HG03442 (cell line): ENCODE measurements around the gene TFDP2.
"Not testable (repeated sequence)": the region's sequence is repeated elsewhere in the genome, so short reads cannot be mapped to it uniquely, and the experiment has no call there.

Source experiments
- ATAC-seq: cut with Tn5 transposase; IDR thresholded peaks from one replicate; pipeline ENCODE4 v1.9.1; 2021; ENCODE audit warnings: mild to moderate bottlenecking, moderate library complexity; ENCODE audit not compliant: unreplicated experiment

TFDP2 gene

GRCh38 chr3:142148792-142149672, at the start of gene TFDP2:
Gene TFDP2 (minus strand): TSS chr3:142149544. CDS start chr3:142101749, 47,795 bp downstream.
- ATAC-seq, result peak; percentile 98

DNA sequence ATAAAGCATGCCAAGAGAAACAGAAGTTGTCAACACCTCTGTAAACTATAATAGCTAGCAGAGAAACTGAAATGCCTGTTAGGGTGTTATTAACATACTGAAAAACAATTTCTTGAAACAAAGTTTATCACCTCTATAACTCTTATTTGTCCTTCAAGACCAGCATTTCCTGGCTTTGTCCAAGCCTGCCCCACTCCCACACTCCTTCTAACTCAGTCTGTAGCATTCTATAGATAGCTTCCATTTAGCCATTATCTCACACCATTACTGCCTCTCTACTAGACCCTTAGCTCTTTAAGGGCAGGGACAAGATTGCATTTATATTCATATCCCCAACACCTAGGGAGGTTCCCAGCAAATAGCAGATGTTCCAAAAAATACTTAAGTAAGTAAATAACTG, 39.5 kb upstream of the TFDP2 start:
- ATAC-seq, result no peak

GRCh38 chr3:142180761-142181362, 31.5 kb upstream of the TFDP2 start:
- no peak for ATAC-seq

DNA sequence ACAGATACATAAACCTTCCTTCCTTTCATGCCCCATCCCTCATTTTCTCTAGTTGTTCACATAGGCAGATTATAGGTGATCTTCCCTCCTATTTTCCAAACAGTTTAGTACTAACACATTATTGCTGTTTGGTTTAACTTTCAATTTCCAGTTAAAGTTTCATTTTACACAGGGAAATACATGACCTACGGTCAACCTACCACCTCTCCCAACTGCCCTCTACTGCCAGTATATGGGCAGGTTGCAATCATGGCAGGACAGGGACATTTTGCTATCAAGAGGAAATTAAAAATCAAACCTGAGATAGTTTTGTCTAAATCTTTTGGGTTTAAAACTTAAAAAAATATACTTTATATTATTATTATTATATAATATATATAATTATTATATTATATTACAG, 26.1 kb upstream of the TFDP2 start:
- ATAC-seq, result no peak

DNA sequence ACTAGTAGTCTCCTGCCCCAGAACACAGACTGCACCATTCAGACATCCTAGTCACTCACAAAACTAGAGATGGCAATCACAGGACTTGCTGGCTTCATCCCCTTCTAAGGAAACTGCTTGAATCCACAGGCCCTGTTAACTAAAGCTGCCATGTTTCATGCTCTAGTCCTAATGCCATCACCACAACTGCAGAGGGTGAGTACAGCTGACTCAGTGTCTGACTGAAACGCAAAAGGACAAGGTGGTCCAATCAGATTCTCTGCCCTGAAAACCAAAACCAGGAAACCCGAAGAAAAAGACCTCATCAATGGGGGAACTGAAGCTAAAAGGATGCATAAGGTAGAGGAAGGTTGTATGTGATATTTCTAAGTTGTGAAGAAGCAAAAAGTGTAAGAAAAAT, 25.2 kb upstream of the TFDP2 start:
- no peak for ATAC-seq

DNA sequence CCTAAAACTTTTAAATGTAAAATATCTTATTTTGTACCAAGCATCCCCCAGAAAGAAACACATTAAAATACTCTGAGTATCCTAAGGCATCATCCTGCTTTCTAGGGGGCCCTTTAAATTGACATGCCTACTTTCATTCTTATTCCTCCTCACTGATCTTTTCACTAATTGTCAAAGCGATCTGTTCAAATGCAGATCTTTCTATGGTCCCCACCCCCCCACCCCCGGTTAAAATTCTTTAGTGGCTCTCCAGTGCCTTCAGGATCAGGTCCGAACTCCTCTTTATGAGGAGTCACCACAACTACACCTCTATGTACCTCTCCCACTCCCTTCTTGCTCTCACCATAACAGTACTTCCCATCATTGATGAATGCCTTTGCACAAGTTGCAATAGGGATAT, 19.2 kb upstream of the TFDP2 start:
- no peak for ATAC-seq

GRCh38 chr3:142165194-142165593, 15.8 kb upstream of the TFDP2 start:
- ATAC-seq, result no peak

DNA sequence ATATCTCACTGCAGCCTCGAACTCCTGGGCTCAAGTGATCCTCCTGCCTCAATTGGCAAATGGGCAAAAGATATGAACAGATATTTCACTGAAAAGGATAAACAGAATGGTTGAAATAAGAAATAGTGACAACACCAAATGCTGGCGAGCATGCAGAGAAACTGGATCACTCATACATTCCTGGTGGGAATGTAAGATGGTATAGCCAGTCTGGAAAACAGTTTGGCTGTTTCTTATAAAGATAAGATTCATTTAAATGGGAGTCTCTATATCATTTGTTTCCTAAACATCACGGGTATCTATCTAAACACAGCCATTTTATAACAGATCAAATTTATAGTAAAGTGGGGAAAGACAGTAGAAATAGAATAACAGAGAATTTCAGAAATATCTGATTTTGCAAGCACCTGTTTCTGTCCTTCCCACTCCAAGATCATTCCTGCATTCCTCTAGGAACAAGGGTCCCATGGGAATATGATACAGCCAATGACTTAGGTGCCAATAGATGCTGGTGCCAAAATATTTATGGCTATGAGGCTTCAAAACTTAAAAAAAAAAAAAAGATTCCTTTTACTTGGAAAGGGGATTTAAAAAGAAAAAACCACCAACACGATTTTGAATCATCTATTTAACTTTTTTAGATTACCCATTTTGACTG, 9.9 kb upstream of the TFDP2 start:
- no peak for ATAC-seq

- ATAC-seq, result no peak
Observed at GRCh38 chr3:142154186-142154585, 4.8 kb upstream of the TFDP2 start.

- ATAC-seq, result no peak
Observed at GRCh38 chr3:142152384-142152783, 3.0 kb upstream of the TFDP2 start.

- ATAC-seq, result no peak
Observed at GRCh38 chr3:142151828-142152227, 2.5 kb upstream of the TFDP2 start.

DNA sequence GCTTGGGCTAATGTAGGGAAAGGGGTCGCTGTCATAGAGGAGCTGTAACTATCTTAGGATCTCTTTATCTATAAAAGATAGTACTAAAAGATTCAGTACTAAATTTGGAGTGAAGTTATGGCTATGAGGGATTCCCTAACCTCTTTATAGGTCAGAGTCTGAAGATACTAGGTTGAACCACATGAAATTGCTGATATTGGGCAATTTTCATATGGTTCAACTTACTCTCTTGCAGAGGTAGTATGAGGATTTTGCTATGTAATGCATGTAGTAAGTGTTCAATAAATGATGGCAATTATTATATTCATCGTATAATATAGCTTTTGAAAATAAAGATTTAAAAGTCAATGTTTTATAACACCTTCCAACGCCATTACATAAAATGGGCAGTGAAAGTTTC, 1.9 kb upstream of the TFDP2 start:
- no peak for ATAC-seq

DNA sequence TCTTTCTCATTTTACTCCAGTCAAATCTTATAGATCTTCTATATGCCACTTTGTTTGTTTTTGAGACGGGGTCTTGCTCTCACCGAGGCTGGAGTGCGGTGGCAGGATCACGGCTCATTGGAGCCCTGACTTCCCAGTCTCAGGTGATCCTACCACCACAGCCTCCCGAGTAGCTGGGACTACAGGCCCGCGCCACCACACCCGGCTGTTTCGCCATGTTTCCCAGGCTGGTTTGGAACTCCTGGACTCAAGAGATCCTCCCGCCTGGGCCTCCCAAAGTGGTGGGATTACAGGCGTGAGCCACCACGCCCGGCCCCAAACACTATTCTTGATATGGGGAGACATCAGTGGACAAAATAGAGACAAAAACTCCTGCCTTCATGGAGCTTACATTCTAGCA, 927 bp upstream of the TFDP2 start:
- no peak for ATAC-seq

DNA sequence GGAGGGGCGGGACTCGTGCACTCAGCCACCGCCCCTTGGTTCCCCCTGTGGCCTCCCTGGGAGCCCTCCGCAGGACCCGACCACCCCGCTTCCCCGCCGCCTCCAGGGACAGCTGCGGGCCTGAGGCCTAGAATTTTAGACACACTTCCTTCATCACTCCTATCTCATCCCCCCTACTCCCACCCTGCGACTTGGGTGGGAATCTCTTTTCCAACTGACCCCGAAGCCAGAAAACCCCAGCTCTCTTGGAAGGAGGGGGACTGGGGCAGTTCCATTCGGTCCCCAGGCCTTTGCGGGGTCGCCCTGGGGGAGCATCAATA, 289 bp upstream of the TFDP2 start:
- no peak for ATAC-seq

DNA sequence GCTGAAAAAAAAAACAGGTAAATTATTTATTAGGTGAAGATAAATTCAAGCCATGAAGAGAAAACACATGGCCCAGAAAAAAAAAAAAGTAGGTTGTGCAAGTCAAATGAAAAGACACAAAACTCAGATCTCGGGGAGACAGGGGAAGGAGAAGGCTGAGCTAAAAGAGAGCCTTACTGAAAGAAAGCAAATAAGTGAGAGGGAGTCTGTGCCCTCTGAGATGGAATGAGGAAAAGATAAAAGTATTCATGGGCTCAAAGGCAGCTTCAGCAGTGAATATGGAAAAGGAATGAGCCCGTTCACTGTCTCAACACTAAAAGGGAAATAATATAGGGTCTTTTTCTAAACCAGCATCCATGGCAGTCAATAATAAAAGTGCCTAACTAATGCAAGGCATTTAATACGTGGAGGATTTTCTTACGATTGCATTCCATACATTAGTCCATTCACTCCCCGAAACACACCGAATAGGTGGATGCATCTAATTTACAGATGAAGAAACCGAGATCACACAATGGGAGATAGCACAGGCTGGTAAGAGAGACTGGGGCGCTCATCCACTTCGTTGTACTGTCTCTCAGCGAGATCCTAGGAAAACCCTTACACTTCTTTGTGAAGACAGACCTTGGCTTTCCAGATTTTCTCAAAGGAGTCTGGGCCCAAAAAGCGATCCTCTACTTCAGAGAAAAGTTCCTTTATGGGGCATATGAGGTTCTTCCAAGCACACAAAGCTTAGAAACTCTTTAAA, 1.1 kb downstream of the TFDP2 start:
- no peak for ATAC-seq

GRCh38 chr3:142144587-142144986, 4.8 kb downstream of the TFDP2 start:
- not testable (repeated sequence) for ATAC-seq

- not testable (repeated sequence) for ATAC-seq
Observed at GRCh38 chr3:142140608-142141285, 8.6 kb downstream of the TFDP2 start.

- not testable (repeated sequence) for ATAC-seq
Observed at GRCh38 chr3:142137089-142137488, 12.3 kb downstream of the TFDP2 start.

DNA sequence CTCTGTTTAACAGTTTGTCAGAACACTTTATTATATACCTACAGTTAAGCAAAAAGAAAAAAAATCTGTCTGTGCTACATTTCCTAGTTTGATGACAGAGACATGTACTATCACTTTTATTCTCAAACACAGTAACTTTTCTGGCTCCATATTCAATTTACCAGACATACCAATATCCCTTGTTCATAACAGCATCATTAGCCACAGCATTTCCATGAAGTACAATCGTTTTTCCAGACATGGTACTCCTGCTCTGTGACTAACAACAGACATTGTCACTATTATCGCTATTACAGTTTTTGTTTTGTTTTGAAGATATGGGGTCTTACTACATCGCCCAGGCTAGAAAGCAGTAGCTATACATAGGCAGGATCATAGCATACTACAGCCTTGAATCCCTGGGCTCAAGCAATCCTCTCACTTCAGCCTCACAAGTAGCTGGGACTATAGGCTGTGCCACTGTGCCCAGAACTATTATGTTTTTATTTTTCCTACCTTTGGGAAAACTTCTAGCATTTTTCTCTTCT, 14.5 kb downstream of the TFDP2 start:
- ATAC-seq, result no peak

DNA sequence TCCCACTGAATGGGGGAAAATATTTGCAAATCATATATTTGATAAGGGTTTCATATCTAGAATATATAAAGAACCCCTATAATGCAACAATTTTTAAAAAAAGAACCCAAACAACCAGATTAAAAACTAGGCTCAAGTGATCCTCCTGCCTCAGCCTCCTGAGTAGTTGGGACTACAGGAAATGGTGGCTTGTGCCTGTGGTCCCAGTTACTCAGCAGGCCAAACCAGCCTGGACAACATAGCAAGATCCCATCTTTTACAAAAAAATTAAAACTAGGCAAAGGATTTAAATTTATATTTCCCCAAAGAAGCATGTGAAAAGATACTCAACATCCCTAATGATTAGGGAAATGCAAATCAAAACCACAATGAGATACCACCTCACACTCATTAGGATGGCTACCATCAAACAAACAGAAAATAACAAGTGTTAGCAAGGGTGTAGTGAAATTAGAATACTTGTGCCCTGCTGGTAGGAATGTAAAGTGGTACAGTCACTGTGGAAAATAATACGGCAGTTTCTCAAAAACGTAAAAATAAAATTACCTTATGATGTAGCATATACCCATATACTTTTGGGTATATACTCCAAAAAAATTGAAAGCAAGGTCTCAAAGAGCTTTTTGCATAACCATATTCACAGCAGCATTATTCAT, 19.7 kb downstream of the TFDP2 start:
- no peak for ATAC-seq
